Nephron (organoid): ENCODE data around the gene HHIPL1.

Experiments used
- H3K27ac Mint-ChIP-seq, 3 experiments: 2 replicates each; pipeline ENCODE4 v1.8.0; 2020; ENCODE audit warnings: mixed read lengths in 3 of 3, mild to moderate bottlenecking in 2 of 3, moderate library complexity in 1 of 3
- H3K27me3 Mint-ChIP-seq: 2 replicates; pipeline ENCODE4 v1.8.0; 2021; ENCODE audit warnings: low read depth, mild to moderate bottlenecking, moderate library complexity, mixed read lengths
- H3K36me3 Mint-ChIP-seq: 2 replicates; pipeline ENCODE4 v1.8.0; 2020; ENCODE audit warnings: low read depth, mixed read lengths
- H3K4me1 Mint-ChIP-seq: 2 replicates; pipeline ENCODE4 v1.8.0; 2020; ENCODE audit warnings: mixed read lengths
- H3K4me3 Mint-ChIP-seq, 3 experiments: 2 replicates each; pipeline ENCODE4 v1.8.0; 2020; ENCODE audit warnings: mild to moderate bottlenecking in 3 of 3, mixed read lengths in 3 of 3, moderate library complexity in 2 of 3
- H3K9me3 Mint-ChIP-seq: 2 replicates; pipeline ENCODE4 v1.8.0; 2020; ENCODE audit warnings: mixed read lengths
- CTCF ChIP-seq, 3 experiments: fragments of 200-600 bp; sonication (generic); IDR thresholded peaks; one replicate each; pipeline ENCODE4 v1.5.0; 2021; ENCODE audit warnings: antibody characterized with exemption in 3 of 3; ENCODE audit not compliant: unreplicated experiment in 3 of 3

Gene HHIPL1

GRCh38 chr14:99606359-99606758 is 38.6 kb upstream of the HHIPL1 start:
- peak overlapping the region; percentile 61 to 66 (median 61) for H3K4me3 Mint-ChIP-seq
- TF ChIP-seq CTCF (IDR thresholded peaks at IDR 0.05; ENCODE audit: unreplicated experiment in 3 of 3): no peak
- no peaks in the 10 kb centered on the region for H3K36me3 Mint-ChIP-seq
- H3K9me3 Mint-ChIP-seq: no peaks in the 10 kb centered on the region
- peaks cover 25% of the 10 kb centered on the region for H3K4me1 Mint-ChIP-seq
- H3K27ac Mint-ChIP-seq: no peak overlapping the region
- H3K27me3 Mint-ChIP-seq: peaks cover 14% of the 10 kb centered on the region

GRCh38 chr14:99608591-99608990 is 36.3 kb upstream of the HHIPL1 start:
- H3K36me3 Mint-ChIP-seq: no peaks in the 10 kb centered on the region
- H3K9me3 Mint-ChIP-seq: no peaks in the 10 kb centered on the region
- TF ChIP-seq CTCF (IDR thresholded peaks at IDR 0.05; ENCODE audit: unreplicated experiment in 3 of 3): no peak
- H3K27ac Mint-ChIP-seq: no peak overlapping the region
- peaks cover 17% of the 10 kb centered on the region for H3K4me1 Mint-ChIP-seq
- peaks cover 4% of the 10 kb centered on the region for H3K27me3 Mint-ChIP-seq
- peak overlapping the region in 1 of 3 experiments; percentile 45 for H3K4me3 Mint-ChIP-seq

GRCh38 chr14:99609245-99610170 is 35.4 kb upstream of the HHIPL1 start:
- H3K4me1 Mint-ChIP-seq: peaks cover 17% of the 10 kb centered on the region
- peak overlapping the region in 1 of 3 experiments; percentile 56 for H3K27ac Mint-ChIP-seq
- H3K9me3 Mint-ChIP-seq: no peaks in the 10 kb centered on the region
- no peak for TF ChIP-seq CTCF (IDR thresholded peaks at IDR 0.05; ENCODE audit: unreplicated experiment in 3 of 3)
- H3K4me3 Mint-ChIP-seq: peak overlapping the region in 1 of 3 experiments; percentile 45
- H3K36me3 Mint-ChIP-seq: no peaks in the 10 kb centered on the region
- H3K27me3 Mint-ChIP-seq: peaks cover 4% of the 10 kb centered on the region

GRCh38 chr14:99611646-99612045 is 33.3 kb upstream of the HHIPL1 start:
- H3K4me3 Mint-ChIP-seq: no peak overlapping the region
- peaks cover 4% of the 10 kb centered on the region for H3K27me3 Mint-ChIP-seq
- H3K27ac Mint-ChIP-seq: peak overlapping the region in 1 of 3 experiments; percentile 46
- no peaks in the 10 kb centered on the region for H3K9me3 Mint-ChIP-seq
- H3K4me1 Mint-ChIP-seq: peaks cover 32% of the 10 kb centered on the region
- no peaks in the 10 kb centered on the region for H3K36me3 Mint-ChIP-seq
- no peak for TF ChIP-seq CTCF (IDR thresholded peaks at IDR 0.05; ENCODE audit: unreplicated experiment in 3 of 3)

DNA sequence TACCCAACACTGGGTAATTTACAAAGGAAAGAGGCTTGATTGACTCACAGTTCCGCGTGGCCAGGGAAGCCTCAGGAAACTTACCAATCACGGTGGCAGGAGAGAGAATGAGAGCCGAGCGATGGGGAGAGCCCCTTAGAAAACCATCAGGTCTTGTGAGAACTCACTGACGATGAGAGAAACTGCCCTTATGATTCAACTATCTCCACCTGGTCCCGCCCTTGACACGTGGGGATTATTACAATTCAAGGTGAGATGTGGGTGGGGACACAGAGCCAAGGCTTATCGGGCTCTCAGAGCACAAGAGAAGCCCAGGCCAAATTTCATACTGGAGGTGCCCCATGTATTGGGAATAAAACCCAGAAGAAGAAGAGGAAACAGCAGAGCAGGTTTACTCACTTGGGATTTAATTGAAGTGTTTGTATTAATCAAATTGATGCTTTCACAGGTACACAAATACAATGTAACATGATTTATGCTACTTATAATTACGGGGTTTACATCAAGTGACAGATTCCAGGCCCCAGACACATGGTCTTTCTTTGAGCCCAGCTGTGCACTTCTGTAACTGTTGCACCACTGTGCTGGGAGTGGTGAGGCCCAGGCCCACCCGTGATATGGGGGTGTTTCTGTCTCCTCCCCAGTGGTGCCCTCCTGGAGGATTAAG is 32.7 kb upstream of the HHIPL1 start:
- H3K9me3 Mint-ChIP-seq: no peaks in the 10 kb centered on the region
- peak overlapping the region in 2 of 3 experiments; percentile 25 to 46 for H3K27ac Mint-ChIP-seq
- no peak overlapping the region for H3K4me3 Mint-ChIP-seq
- H3K4me1 Mint-ChIP-seq: peaks cover 38% of the 10 kb centered on the region
- H3K27me3 Mint-ChIP-seq: peaks cover 4% of the 10 kb centered on the region
- no peaks in the 10 kb centered on the region for H3K36me3 Mint-ChIP-seq
- TF ChIP-seq CTCF (IDR thresholded peaks at IDR 0.05; ENCODE audit: unreplicated experiment in 3 of 3): no peak
